ENCODE data around the gene TES.

Gene TES

DNA sequence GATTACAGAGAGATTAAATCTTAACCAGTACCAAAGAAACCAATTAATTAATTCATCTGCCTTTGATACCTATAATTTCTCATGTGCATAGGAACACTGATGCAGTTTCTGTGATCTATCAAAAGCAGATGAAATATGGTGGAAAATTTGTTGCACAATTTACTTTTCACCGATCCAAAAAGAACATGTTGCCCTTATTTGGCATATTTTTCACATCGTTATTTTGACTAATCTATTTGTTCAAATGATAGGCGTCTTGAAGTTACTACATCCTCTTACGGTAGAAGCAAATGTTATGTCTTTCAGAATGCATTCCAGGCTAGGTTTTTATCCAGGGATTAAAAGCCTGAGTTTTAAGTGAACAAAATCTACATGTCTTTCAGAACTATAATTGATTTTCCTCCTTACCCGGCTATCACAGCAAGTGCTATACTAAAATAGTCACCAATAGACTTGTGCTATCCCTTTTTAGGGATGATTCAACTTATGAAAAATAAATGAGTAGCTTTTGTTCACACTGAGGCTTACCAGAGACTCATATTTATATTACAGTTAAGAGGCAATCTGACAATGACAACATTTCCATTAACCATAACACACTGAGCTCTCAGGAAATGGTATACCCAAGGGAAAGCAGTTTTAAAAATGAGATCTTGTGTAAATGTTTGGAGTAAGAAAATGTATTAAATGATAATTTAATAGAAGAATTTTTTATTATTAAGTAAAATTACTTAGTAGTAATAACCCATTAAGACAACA, 16.8 kb upstream of the TES start:
- no peak for DNase-seq (ENCODE audit: low spot score)

DNA sequence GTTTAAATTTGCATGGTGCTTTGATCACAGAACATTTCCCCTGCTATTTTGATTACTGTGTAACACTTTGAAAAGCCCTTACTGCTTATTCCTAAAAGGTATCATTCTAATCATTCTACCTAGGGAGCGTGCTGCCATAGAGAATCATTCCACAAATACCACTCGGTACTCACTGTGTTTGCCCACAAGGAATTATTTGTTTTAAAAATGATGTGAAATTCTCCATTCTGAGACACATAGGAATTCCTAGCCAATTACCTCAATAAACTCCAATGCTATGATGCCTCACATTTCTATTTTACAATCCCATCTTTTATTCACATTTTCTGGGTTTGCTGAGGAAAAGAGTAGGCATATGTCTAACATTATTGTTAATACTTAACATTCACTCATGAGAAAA, 16.2 kb upstream of the TES start:
- DNase-seq (ENCODE audit: low spot score) = no peak

DNA sequence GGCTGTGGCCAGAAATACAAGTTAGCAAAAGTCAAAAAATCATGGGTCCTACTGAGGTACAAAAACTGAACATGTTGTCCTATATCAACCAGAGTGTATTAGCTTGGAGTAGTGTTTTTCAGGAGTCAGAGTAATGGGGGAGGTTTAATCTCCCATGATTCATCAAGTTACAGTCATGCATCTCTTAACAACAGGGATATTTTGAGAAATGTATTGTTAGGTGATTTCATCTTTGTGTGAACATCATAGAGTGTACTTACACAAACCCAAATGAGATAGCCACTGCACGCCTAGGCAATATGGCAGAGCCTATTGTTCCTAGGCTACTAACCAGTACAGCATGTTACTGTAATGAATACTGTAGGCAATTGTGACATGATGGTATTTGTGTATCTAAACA, 14.9 kb upstream of the TES start:
- no peak for DNase-seq (ENCODE audit: low spot score)

DNA sequence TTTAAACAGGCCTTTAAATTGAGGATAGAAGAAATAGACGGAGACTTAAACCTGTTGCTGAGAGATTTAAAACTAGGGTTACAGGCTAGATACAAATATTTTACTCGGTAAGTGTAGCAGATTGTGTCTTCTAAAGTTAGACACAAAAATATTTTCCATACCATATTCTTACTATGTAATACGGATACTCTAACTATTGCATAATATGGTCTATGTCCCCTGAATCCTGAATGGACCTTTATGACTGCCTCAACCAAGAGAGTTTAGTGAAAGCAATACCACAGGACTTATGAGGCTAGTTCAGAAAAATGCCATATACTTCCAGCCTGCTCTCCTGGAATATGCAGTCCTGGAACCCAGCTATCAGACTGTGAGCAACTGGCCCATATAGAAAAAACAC, 13.4 kb upstream of the TES start:
- no peak for DNase-seq (ENCODE audit: low spot score)

DNA sequence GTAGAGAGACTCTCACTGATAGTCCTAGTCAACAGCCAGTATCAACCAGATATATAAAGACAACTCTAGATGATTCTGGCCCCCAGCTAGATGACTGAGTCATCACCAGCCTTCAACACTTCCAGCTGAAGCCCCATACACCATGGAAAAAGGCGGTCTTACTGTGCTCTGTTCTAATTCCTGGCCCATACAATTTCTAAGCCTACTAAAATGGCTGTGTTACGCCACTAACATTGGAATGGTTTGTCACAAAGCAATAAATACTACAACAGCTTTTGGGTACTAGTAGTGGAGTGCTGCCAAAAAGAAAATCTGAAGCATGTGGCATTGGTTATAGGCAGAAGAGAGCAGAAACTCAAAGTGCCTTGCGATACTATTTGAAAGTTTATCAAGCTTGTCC, 13.0 kb upstream of the TES start:
- no peak for DNase-seq (ENCODE audit: low spot score)

DNA sequence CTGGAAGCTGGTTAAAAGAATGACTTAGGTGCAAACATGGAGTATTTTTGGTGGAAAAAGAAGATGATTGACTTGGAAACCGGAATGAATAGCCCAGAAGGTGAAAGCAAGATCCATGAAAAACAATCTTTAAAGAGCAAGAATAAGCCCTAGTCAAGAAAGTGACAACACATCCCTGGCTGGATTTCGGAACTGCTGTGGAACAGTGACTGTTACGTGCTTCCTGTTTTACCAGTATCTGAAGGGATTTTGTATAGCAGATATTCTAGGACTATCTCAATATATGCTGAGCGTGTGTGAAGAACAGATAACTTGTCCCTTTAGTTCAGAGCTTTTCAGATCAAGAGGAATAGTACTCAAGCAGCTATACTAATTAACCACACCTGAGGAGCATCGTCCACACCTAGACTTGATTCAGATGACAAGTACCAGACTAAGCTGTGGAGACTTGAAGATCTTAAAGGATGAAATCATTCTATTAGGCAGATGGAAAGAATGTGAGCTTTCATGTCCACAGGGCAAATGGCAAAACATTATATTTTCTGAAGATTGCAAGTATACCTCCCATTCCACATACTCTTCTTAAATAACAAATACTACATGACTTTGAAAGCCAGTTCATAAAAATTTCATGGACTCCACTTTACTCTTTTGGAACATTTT, 11.5 kb upstream of the TES start:
- no peak for DNase-seq (ENCODE audit: low spot score)

DNA sequence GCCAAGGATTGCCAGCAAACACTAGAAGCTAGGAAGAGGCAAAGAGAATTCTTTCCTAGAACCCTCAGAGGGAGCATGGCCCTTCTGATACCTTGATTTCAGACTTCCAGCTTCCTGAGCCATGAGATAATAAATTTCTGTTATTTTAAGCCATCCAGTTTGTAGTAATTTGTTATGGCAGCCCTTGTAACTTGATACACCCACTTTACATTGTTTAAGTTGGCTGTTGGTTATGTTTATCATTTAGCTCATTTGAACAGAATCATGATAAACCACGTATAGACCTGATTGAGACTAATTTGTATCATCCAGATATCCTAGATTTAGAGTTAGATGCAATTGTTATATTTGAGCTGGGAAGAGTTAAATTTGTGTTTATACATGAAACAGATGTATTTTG, 9.4 kb upstream of the TES start:
- no peak for DNase-seq (ENCODE audit: low spot score)

DNA sequence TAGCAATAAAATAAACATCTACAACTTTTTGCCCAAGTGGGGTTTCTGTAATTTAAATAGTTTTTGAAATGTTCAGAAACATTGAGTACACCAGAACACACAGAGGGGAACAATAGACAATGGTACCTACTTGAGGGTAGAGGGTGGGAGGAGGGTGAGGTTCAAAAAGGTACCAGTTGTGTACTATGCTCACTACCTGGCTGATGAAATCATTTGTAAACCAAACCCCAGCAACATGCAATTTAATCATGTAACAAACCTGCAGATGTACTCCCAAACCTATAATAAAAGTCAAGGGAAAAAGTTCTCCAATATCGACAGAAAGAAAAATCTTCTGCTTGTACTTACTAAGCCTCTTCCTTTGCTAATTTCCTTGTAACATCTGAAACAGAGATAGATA, 4.2 kb upstream of the TES start:
- no peak for DNase-seq (ENCODE audit: low spot score)

DNA sequence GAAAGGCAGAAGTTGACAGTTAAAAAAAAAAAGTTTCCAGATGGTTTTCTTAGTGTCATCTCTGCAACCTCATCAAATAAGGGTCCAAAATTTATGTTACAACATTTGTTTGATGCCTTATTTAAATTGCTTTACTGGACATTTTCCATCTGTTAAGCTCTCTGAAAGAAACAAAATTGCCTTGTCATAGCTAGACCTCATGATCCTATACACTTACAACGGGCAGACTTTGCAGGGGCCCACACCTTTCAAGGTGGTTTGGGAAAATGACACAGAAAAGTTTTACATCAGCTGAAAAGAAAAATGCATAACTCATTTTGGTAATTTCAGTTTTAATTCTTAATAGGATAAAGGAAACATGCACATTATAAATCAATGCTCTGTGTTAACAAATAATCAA, 1.4 kb upstream of the TES start:
- no peak for DNase-seq (ENCODE audit: low spot score)

DNA sequence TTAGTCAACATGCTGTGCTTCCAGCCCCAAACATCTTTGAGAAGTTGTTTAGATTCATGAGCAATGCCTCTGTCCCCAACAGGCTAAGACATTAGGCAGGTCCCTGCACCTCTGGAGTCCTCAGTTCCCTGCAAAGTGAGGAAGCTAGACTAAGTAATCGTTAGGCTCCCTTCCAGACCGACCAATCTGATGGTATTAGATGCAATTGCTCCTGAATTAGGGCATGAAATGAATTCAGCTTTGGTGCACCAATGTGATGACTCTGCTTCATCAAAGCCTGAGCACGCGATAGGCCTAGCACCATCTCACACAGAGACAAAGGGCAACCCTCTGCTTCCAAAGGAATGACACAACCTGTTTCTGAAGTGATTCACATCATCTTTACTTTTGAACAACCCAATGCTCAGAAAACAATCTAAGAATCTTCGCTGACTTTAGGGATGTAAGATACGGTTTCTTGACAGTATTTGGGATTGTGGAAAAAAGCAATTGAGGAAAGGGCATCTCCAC, 723 bp upstream of the TES start:
- no peak for DNase-seq (ENCODE audit: low spot score)

DNA sequence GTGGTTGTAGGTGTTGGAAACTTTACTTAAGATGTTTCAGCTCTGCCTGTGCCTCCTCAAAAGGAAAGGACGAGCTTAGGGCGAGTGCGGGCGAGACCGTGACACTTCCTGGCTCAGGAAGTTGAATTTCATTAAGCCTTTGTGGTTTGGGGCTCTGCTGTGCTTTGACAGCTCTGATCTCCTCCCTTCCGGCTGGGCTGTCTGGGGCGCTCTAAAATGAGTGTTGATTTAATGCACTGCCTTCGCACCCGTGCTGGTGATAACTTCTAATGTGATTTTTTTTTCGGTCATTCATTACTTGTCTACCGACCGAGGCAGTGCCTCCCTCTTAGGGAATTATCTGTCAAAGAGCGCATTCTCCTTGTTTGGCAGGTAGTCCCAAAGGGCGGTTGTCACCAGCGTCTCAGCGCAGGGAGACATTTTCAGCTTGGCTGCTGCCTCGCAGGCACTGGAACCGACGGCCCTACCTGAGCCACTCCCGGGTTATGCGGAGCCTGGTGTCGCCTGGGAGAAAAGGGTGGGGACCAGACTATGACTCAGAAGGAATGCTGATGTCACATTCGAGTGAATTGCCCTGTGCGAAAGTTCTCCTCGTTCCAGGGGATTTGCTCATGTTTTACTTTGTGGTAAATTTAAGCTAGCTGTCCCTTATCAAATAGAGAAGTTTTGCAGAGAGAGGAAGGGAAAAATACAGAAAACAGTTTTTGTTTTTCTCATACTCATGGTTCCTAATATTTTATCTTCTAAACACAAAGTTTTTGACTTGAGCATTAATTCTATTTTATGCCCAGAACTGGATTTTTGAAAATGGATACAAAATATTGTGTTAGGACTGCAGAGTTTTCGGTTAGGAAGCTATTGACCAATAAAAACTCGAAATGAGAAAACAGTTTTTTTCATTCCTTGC, 920 bp downstream of the TES start:
- DNase-seq (ENCODE audit: low spot score) = peak; percentile 42

DNA sequence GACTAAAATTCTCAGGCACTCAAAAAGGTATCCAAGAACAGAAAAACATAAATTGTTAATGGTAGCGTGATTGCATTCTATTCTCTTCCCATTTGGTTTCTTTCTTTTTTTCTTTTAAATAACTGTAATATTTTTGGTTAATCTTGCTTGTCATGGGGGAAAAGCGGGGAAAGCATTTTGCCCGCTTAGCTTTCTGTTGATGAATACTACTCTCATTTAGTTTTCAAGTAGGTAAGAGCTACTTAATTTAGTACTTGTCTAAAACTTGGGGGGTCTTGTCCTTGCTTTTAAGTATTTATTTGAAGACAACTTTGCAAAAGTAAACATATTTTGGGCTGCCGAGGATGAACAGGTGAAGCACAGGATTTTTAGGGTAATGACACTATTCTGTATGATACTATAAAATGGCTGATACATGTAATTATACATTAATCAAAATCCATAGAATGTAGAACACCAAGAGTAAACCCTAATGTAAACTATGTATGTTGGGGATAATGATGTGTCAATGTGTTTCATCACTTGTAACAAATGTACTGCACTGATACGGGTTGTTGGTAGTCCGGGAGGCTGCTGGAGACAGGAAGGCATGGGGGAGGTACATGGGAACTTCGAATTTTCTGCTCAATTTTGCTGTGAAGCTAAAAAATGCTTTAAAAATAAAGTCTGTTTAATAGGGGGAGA, 1.7 kb downstream of the TES start:
- DNase-seq (ENCODE audit: low spot score) = no peak

DNA sequence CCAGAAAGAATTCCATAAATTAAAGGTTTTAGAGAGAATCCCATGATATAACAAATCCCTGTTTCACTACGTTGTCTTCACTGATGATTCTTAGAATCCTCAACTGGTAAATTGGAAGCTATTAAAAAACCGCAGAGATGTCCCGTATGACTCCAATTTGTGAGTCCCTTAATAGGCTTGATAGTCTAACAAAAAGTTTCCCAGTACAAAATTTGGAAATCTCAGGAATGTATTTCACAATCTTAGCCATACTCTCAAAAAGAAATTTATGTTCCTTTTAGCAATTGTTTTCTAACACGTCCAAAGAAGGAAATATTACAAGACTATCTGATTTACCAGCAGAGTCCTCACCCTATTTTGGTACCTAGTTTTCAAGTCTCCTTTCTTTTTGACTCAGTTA, 2.5 kb downstream of the TES start:
- DNase-seq (ENCODE audit: low spot score) = no peak

DNA sequence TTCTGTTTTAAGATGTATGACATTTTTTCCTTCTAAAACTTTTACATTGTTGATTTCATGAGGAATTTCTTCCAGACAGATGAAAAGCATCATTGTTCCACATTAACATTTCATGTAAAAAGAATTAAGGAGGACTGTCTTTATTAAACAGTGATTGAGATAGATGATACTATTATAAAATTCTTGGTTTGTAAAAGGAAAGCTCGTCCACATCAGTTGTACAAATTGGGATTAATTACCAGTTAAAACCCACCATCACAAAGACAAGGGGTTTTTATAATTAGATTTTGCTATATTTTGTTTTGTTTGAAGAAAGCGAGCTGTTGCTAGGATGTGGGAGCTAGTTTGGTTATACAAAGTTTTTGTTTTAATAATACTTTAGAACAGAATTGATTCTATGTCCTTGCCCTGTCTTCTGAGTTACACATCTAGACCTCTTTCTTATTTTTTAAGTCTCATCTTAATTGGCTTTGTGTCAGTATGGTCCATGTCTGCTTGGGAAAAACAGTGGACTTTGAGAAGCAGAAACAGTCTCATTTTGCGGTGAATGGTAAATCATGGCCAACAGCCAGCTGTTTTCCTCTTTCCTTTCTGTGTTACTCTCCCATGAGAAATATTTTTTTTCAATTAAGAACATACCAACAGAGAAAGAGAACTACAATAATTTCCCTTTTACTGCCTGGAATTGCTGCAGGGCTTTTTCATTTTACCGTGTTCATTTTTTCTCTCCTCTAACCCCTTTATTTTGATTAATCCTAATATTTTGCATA, 3.2 kb downstream of the TES start:
- no peak for DNase-seq (ENCODE audit: low spot score)

DNA sequence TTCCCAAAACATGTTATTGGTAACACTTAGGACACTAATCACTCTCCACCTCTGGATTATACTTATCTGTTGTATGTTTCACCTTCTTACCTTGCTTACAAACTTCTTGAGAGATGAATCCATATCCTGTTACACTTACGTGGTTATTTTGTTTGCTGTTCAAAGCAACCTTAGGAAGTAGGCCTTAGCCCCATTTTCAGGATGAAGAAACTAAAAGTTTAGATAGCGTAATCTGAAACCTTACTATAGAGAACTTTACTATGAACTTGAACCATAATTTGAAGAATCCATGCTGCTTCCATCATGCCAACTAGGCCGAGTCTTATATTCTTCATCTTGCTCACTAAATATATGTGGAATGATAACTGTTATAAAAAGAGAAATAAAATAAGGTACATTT, 4.6 kb downstream of the TES start:
- DNase-seq (ENCODE audit: low spot score) = no peak

DNA sequence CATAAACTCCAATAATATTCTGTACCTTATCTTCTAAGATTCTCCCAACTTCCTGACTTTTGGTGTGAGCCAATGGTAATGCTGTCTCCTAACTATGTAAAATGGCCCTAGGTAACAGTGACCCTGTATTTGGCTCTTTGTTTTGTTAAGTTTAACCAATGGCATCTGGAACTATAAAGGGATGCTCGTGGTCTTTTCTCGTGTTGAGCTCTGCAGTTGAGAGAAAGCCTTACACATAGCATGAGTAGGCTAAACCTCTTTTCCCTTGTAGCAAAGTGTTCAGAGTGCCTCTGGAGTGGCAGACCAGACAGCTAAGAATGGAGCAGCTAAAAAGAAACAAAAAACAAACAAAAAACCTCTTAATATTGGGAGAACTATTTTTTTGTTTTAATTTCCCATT, 5.2 kb downstream of the TES start:
- DNase-seq (ENCODE audit: low spot score) = no peak

DNA sequence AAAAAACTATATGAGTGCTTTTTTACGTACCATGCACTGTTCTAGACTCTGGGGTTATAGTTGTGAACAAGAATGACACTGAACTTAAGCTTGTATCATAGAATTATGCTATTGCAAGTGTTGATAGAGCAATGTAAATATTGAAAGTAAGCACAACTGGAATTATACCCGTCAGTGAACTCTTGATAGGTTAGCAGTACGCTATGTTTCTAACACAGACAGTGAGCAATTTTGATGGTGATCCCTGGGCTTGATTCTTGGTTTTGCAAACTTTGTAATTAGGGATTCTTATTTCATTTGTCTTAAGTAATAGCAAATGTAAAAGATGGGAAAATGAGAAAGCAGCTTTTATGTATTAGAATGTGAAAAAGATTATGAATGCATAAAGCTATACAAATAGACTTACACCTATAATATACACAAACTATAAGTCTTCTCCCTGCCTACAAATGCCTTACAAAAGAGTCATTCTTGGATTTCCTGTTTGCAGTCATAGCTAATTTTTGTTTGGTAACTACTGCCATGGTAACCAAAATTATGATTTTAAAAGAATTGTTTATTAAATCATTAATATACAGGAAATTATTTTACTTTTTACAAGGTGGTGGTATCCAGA, 6.7 kb downstream of the TES start:
- no peak for DNase-seq (ENCODE audit: low spot score)

DNA sequence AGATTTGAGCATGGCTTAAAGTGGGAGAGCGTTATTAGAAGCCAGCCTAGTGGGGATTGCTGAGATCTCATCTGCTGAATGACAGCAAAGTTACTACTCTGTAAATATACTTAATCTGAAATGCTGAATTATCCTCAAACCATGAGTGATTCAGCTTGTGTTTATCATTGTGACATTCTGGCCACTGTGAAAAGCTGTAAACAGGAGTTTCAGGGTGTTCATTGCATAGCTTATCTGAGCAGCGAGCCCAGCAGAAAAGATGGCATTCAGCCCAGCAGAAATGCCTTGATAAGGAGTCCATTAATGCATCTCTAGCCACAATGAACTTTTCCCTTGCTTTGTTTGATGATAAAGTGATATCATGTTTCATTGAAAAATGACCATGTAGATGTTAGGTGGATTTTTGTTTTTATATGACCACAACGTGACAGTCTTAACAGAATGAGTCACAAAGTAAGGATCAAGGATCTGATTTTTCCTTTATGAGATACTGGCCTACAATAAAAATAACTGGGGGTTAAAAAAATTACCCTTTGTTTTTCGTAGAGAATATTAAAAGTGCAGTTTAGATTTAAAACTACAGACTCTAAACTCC, 7.8 kb downstream of the TES start:
- DNase-seq (ENCODE audit: low spot score) = no peak

DNA sequence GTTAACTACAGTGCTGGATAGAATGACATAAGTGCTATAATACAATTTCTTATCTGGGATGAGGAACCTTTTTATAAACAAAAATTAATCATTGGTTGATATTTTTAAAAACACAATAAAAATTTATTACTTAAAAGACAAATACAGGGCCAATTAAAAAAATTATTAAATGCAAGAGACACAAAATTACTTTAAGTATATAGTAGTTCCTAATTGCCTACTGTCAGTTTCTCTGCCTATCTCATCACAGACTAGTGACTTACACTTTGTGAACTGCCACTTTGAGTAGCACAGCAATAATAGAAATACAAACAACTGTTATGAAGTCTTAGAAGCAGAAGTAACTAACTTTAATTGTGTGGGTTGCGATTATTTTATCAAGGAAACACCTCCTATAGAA, 8.4 kb downstream of the TES start:
- no peak for DNase-seq (ENCODE audit: low spot score)

DNA sequence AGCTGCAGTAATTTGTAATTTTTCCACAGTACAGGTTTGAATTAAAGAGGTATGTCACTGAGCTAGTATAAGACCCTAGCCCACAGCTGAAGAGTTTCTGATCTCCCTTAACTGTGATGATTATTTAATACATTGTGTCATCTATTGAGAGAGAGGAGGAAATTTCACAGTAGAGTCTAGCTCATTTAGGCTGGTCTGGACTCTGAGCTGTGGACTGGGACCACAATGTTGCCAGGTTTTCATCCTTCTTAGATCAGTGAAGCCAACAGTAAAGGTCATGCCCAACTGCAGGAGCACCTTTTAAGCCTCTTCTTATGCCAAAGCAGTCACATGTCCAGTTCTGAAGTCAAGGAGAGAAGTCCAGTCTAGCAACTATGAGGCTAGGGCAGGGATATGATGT, 8.9 kb downstream of the TES start:
- DNase-seq (ENCODE audit: low spot score) = no peak

DNA sequence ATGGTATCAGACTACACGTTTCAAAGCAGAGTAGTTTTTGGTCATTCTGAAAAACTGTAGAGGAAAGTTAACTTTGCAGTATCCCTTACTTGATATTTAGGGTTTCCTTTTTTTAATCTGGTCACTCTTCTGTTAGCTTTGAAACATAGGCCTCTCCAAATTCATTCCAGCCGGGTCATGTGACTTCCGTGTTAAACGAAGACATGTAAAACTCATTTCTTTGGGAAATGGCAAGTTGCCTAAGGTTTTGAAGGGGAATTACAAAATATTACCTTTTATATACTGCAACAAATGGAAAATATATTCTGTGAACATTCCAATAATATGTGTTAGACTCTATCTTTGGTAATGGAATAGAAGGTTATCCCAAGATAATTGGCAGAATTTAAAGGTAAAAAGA, 9.5 kb downstream of the TES start:
- DNase-seq (ENCODE audit: low spot score) = no peak

Measured in hematopoietic multipotent progenitor cell treated with erythropoietin and hydrocortisone succinate and interleukin-3 and kit ligand, for 15 days (in vitro differentiated cells).